B cell (primary cell): ENCODE measurements around the gene GALNT17. TPM values are rescaled to one million over a fixed set of nuclear protein-coding genes. Genes with fewer than 3 reads are reported as not detected.

ENCODE experiments used
- ATAC-seq: fragments of 200-7000 bp; cut with Tn5 transposase; one replicate; pipeline ENCODE4 v1.10.0; 2021; ENCODE audit warnings: low read depth, mild to moderate bottlenecking, moderate number of reproducible peaks, moderate library complexity
- CTCF ChIA-PET: fragments of 350-600 bp; sonication (Branson Sonifier 250); formaldehyde crosslinking; loops from one replicate; lab custom pipeline; 2021; ENCODE audit warnings: antibody characterized with exemption, inconsistent platforms; lab: Charles Lee
- POLR2A ChIA-PET: fragments of 350-600 bp; sonication (Branson Sonifier 250); formaldehyde crosslinking; loops from one replicate; lab custom pipeline; 2021; ENCODE audit warnings: antibody characterized with exemption; lab: Charles Lee
- DNase-seq: peaks from one replicate; pipeline ENCODE4 v3.0.0; 2013
- H2AFZ ChIP-seq: 2 replicates; pipeline ENCODE4 v1.6.1; 2012; ENCODE audit warnings: mild to moderate bottlenecking, low read depth, low read length; ENCODE audit not compliant: insufficient read depth, poor library complexity, severe bottlenecking
- H3K27ac ChIP-seq, 2 donors: 1 replicate in 1 of 2; 2 replicates in 1 of 2; pipeline ENCODE4 v1.5.1; 2012 to 2013; ENCODE audit warnings: low read length in 2 of 2, mild to moderate bottlenecking in 2 of 2, moderate library complexity in 1 of 2
- H3K27me3 ChIP-seq, 4 experiments: fragments of 200-600 bp in 1 of 4; sonication (generic) in 1 of 4; replicated peaks in 1 of 4; 1 replicate in 2 of 4; 2 replicates in 2 of 4; pipeline versions ENCODE4 v1.6.1 to v1.7.0; 2013 to 2016; ENCODE audit warnings: low read length in 3 of 4, mild to moderate bottlenecking in 2 of 4, mixed read lengths in 1 of 4, moderate library complexity in 1 of 4; ENCODE audit not compliant: insufficient read depth in 4 of 4, control insufficient read depth in 3 of 4; ENCODE audit errors: control extremely low read depth in 1 of 4
- H3K36me3 ChIP-seq, 2 experiments: replicated peaks in 1 of 2; 1 replicate in 1 of 2; 2 replicates in 1 of 2; pipeline versions ENCODE4 v1.6.1 to v1.7.1; 2013; ENCODE audit warnings: low read length in 1 of 2; ENCODE audit not compliant: insufficient read depth in 2 of 2, control insufficient read depth in 1 of 2; ENCODE audit errors: control extremely low read depth in 1 of 2, extremely low read depth in 1 of 2
- H3K4me1 ChIP-seq, 2 donors: fragments of 200-600 bp in 1 of 2; sonication (generic) in 1 of 2; 1 replicate in 1 of 2; 2 replicates in 1 of 2; pipeline versions ENCODE4 v1.5.1 to v1.6.1; 2013 to 2017; ENCODE audit warnings: low read length in 2 of 2; ENCODE audit not compliant: control insufficient read depth in 2 of 2, insufficient read depth in 2 of 2
- H3K4me2 ChIP-seq: replicated peaks from 2 replicates; pipeline ENCODE3; 2012; ENCODE audit warnings: mild to moderate bottlenecking, low read depth, low read length; ENCODE audit not compliant: poor library complexity, severe bottlenecking
- H3K4me3 ChIP-seq, 5 experiments: fragments of 200-600 bp in 1 of 5; sonication (generic) in 1 of 5; 1 replicate in 3 of 5; 2 replicates in 2 of 5; pipeline versions ENCODE4 v1.5.1 to v1.7.0; 2011 to 2016; ENCODE audit warnings: low read length in 4 of 5, mild to moderate bottlenecking in 4 of 5, low read depth in 2 of 5, control low read depth in 1 of 5, moderate library complexity in 1 of 5; ENCODE audit not compliant: insufficient read depth in 1 of 5; ENCODE audit errors: control extremely low read depth in 1 of 5, extremely low read depth in 1 of 5
- H3K79me2 ChIP-seq: fragments of 200-600 bp; sonication (generic); one replicate; pipeline ENCODE4 v1.6.0; 2016; ENCODE audit warnings: low read length; ENCODE audit not compliant: control insufficient read depth, insufficient read depth
- H3K9ac ChIP-seq: fragments of 200-600 bp; sonication (generic); 2 replicates; pipeline ENCODE4 v1.6.1; 2017; ENCODE audit warnings: mild to moderate bottlenecking, low read length, moderate library complexity
- H3K9me3 ChIP-seq, 3 donors: one replicate each; pipeline versions ENCODE4 v1.6.1 to v1.7.1; 2013; ENCODE audit warnings: low read length in 2 of 3; ENCODE audit not compliant: control insufficient read depth in 2 of 3, insufficient read depth in 1 of 3; ENCODE audit errors: control extremely low read depth in 1 of 3
- H4K20me1 ChIP-seq: 2 replicates; pipeline ENCODE4 v1.6.0; 2012; ENCODE audit warnings: mild to moderate bottlenecking, low read length; ENCODE audit not compliant: insufficient read depth, control insufficient read depth, poor library complexity, severe bottlenecking
- H3K27ac Mint-ChIP-seq: one replicate; pipeline ENCODE4 v1.8.0; 2021; ENCODE audit warnings: mixed read lengths
- H3K27me3 Mint-ChIP-seq: one replicate; pipeline ENCODE4 v1.8.0; 2021; ENCODE audit warnings: mixed read lengths
- H3K4me1 Mint-ChIP-seq: one replicate; pipeline ENCODE4 v1.8.0; 2021; ENCODE audit warnings: mixed read lengths
- H3K4me3 Mint-ChIP-seq: one replicate; pipeline ENCODE4 v1.8.0; 2021; ENCODE audit warnings: mixed read lengths
- H3K9me3 Mint-ChIP-seq: one replicate; pipeline ENCODE4 v1.8.0; 2022; ENCODE audit warnings: mixed read lengths; ENCODE audit not compliant: insufficient read depth
- EZH2 ChIP-seq: IDR thresholded peaks from 2 replicates; pipeline ENCODE4 v1.6.1; 2012; ENCODE audit warnings: borderline replicate concordance, low read depth, mild to moderate bottlenecking, moderate library complexity, low read length; ENCODE audit not compliant: insufficient read depth, poor library complexity, severe bottlenecking
- WGBS: methylation state at CpG from one replicate; pipeline ENCODE4 v1.1.5; 2013; ENCODE audit warnings: missing lambda C conversion rate; ENCODE audit not compliant: insufficient coverage; 5-methylcytosine and 5-hydroxymethylcytosine counted together
- intact Hi-C: fragments of 100-400 bp; cut with micrococcal nuclease; formaldehyde crosslinking; loops from one replicate; pipeline ENCODE4 v1.10.0; 2022
- polyA plus RNA-seq: library from polyadenylated mRNA; depleted of rRNA; stranded (reverse); fragments of >200 nt; gene quantifications from 2 replicates; pipeline ENCODE4 v1.2.3, GENCODE V29; 2012
- total RNA-seq, 2 donors: library from RNA; stranded (reverse); fragments of 120-200 nt in 1 of 2; gene quantifications; 1 replicate in 1 of 2; 2 replicates in 1 of 2; pipeline versions ENCODE4 v1.2.3 to v1.2.4, GENCODE V29; 2013 to 2022
- TF ChIP-seq, protein P1 (sequence below): fragments of 200-600 bp; IDR thresholded peaks from one replicate; pipeline ENCODE4 v1.8.0; 2022; ENCODE audit warnings: antibody characterized with exemption, mild to moderate bottlenecking

Gene GALNT17
- total and polyA plus RNA-seq, 2 donors (not counting 1 experiment from before 2014, with no cell fraction given), result not detected

DNA sequence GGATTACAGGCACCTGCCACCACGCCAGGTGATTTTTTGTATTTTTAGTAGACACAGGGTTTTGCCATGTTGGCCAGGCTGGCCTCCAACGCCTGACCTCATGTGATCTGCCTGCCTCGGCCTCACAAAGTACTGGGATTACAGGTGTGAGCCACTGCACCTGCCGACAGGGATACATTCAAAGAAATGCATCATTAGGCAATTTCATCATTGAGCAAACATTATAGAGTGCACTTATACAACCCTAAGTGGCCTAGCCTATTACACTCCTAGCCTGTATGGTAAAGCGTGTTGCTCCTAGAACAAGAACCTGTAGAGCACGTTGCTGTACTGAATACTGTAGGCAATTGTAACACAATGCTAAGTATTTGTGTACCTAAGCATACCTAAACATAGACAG is 350.3 kb downstream of the GALNT17 start:
- intact Hi-C loops, result no loop called here
- no peaks in the 10 kb centered on the region for H3K79me2 ChIP-seq
- Mint-ChIP-seq H3K27ac (no peak overlapping the region), H3K27me3 (no peaks in the 10 kb centered on the region), H3K4me1 (no peaks in the 10 kb centered on the region), H3K9me3 (peaks cover 2% of the 10 kb centered on the region), H3K4me3 (no peak overlapping the region)
- H3K9ac ChIP-seq, result no peak overlapping the region
- TF ChIP-seq EZH2, result no peak
- TF ChIP-seq, protein P1, sequence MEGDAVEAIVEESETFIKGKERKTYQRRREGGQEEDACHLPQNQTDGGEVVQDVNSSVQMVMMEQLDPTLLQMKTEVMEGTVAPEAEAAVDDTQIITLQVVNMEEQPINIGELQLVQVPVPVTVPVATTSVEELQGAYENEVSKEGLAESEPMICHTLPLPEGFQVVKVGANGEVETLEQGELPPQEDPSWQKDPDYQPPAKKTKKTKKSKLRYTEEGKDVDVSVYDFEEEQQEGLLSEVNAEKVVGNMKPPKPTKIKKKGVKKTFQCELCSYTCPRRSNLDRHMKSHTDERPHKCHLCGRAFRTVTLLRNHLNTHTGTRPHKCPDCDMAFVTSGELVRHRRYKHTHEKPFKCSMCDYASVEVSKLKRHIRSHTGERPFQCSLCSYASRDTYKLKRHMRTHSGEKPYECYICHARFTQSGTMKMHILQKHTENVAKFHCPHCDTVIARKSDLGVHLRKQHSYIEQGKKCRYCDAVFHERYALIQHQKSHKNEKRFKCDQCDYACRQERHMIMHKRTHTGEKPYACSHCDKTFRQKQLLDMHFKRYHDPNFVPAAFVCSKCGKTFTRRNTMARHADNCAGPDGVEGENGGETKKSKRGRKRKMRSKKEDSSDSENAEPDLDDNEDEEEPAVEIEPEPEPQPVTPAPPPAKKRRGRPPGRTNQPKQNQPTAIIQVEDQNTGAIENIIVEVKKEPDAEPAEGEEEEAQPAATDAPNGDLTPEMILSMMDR, result no peak
- ChIA-PET CTCF (no interaction called here), POLR2A (no interaction called here)
- no peak overlapping the region for H3K27ac ChIP-seq
- no peak overlapping the region for H3K4me2 ChIP-seq
- H3K4me1 ChIP-seq, result no peaks in the 10 kb centered on the region
- no peaks in the 10 kb centered on the region for H3K36me3 ChIP-seq
- H2AFZ ChIP-seq, result no peak overlapping the region
- H3K9me3 ChIP-seq, result peaks cover 0 to 35% (median 0%) of the 10 kb centered on the region in 3 donors
- H3K4me3 ChIP-seq, result no peak overlapping the region
- 91% methylated on average over 4 of the region's 6 CpGs for WGBS
- H4K20me1 ChIP-seq, result no peaks in the 10 kb centered on the region
- no peak for DNase-seq
- ATAC-seq, result no peak
- no peaks in the 10 kb centered on the region for H3K27me3 ChIP-seq

GRCh38 chr7:71484380-71484779 is 352.4 kb downstream of the GALNT17 start:
- ChIA-PET CTCF (no interaction called here), POLR2A (no interaction called here)

More at GRCh38 chr7:71484380-71484779, 352.4 kb downstream of the GALNT17 start:
- ATAC-seq (no peak), DNase-seq (no peak)
- H3K27me3 ChIP-seq, result no peaks in the 10 kb centered on the region
- Mint-ChIP-seq H3K27ac (no peak overlapping the region), H3K9me3 (peaks cover 2% of the 10 kb centered on the region), H3K4me3 (no peak overlapping the region), H3K27me3 (no peaks in the 10 kb centered on the region), H3K4me1 (no peaks in the 10 kb centered on the region)
- H3K9me3 ChIP-seq, result peaks cover 0 to 27% (median 0%) of the 10 kb centered on the region in 3 donors
- intact Hi-C loops, result no loop called here
- no peaks in the 10 kb centered on the region for H3K4me1 ChIP-seq
- no peaks in the 10 kb centered on the region for H3K79me2 ChIP-seq
- H3K4me2 ChIP-seq, result no peak overlapping the region
- TF ChIP-seq, protein P1, result no peak
- no peak for TF ChIP-seq EZH2
- no peak overlapping the region for H3K4me3 ChIP-seq
- no peak overlapping the region for H3K9ac ChIP-seq
- 96% methylated on average over 2 of the region's 3 CpGs for WGBS
- H3K36me3 ChIP-seq, result no peaks in the 10 kb centered on the region
- H4K20me1 ChIP-seq, result no peaks in the 10 kb centered on the region
- H2AFZ ChIP-seq, result no peak overlapping the region
- no peak overlapping the region for H3K27ac ChIP-seq
